Cardiac fibroblast (primary cell): Measurements from ENCODE around the gene CLDN9.

Experiments used
- DNase-seq, 2 donors: peaks; one replicate each; pipeline versions ENCODE4 v3.0.0 to v3.0.0-alpha.2; 2010; ENCODE audit warnings: low read depth in 2 of 2
- H3K4me3 ChIP-seq, 2 donors: replicated peaks in 1 of 2; 1 replicate in 1 of 2; 2 replicates in 1 of 2; pipeline ENCODE4 v1.5.1; 2011; ENCODE audit warnings: low read depth in 2 of 2, low read length in 2 of 2, mild to moderate bottlenecking in 2 of 2, moderate library complexity in 1 of 2
- TF ChIP-seq, protein P1 (sequence below): IDR thresholded peaks from one replicate; pipeline ENCODE4 v1.5.1; 2011; ENCODE audit warnings: low read depth, mild to moderate bottlenecking, low read length, inconsistent platforms

Gene CLDN9

GRCh38 chr16:3022684-3023414 lies 10.1 kb downstream of the CLDN9 start:
- peak; percentile 75 to 85 for DNase-seq
- H3K4me3 ChIP-seq = peak overlapping the region; percentile 69 to 77
- TF ChIP-seq, protein P1, sequence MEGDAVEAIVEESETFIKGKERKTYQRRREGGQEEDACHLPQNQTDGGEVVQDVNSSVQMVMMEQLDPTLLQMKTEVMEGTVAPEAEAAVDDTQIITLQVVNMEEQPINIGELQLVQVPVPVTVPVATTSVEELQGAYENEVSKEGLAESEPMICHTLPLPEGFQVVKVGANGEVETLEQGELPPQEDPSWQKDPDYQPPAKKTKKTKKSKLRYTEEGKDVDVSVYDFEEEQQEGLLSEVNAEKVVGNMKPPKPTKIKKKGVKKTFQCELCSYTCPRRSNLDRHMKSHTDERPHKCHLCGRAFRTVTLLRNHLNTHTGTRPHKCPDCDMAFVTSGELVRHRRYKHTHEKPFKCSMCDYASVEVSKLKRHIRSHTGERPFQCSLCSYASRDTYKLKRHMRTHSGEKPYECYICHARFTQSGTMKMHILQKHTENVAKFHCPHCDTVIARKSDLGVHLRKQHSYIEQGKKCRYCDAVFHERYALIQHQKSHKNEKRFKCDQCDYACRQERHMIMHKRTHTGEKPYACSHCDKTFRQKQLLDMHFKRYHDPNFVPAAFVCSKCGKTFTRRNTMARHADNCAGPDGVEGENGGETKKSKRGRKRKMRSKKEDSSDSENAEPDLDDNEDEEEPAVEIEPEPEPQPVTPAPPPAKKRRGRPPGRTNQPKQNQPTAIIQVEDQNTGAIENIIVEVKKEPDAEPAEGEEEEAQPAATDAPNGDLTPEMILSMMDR = no peak

DNA sequence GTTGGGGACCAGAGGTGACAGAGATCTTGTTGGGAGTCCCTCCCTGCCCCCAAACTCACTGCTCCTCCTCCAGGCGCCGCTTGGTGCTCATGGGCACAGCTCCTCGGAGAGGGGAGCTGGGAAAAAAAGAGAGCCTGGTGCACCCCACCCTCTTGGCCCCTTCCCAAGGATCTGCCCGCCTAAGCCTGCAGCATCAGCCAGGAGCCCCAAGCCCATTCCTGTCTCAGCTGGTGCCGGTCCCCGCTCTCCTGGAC lies 10.6 kb downstream of the CLDN9 start:
- peak; percentile 73 to 82 for DNase-seq
- TF ChIP-seq, protein P1 = no peak
- peak overlapping the region; percentile 69 to 77 for H3K4me3 ChIP-seq

- peak; percentile 98 to 99 for DNase-seq
- TF ChIP-seq, protein P1 = no peak
Measured at GRCh38 chr16:3023669-3024478, 11.2 kb downstream of the CLDN9 start, which contains the start of the genes HCFC1R1 and THOC6. Gene HCFC1R1, minus strand, starts transcription at chr16:3023942. Its CDS starts 1 bp downstream, at chr16:3023941. Gene THOC6, plus strand, starts transcription at chr16:3024035. Its CDS starts 292 bp downstream, at chr16:3024327.

DNA sequence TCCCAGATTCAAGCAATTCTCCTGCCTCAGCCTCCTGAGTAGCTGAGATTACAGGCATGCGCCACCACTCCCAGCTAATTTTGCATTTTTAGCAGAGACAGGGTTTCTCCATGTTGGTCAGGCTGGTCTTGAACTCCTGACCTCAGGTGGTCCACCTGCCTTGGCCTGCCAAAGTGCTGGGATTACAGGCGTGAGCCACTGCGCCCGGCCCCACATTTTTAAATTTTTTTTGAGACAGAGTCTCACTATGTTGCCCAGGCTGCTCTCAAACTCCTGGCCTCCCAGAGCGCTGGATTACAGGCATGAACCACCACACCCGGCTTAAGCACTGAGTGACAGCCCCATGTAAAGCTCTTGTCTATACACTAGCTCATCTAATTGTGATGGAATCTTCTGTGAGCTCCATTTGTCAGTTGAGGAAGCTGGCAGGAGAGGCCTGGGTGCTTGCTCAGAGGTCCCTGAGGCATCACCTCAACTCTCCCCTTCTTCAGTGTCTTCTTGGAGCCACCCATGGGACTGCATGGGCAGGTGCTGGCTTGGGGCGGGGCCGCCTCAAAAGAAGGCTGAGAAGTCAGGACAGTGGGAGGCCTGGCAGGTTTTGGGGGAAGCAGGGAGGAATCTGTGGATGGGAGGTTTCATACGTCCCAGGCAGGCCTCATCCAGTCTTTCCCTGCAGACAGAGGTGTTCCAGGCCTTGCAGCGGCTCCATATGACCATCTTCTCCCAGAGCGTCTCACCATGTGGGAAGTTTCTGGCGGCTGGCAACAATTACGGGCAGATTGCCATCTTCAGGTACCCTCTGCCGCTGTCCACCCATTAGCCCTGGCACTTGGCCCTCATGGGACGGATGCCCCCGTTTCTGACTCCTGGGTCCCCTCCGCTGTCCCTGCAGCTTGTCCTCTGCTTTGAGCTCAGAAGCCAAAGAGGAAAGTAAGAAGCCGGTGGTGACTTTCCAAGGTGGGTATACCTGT lies 12.6 kb downstream of the CLDN9 start:
- TF ChIP-seq, protein P1 = no peak
- H3K4me3 ChIP-seq = no peak overlapping the region
- DNase-seq = no peak

More at GRCh38 chr16:3023669-3024478, 11.2 kb downstream of the CLDN9 start, which contains the start of the genes HCFC1R1 and THOC6:
- peak within 1 kb of the TSS; percentile 69 to 77 for H3K4me3 ChIP-seq

DNA sequence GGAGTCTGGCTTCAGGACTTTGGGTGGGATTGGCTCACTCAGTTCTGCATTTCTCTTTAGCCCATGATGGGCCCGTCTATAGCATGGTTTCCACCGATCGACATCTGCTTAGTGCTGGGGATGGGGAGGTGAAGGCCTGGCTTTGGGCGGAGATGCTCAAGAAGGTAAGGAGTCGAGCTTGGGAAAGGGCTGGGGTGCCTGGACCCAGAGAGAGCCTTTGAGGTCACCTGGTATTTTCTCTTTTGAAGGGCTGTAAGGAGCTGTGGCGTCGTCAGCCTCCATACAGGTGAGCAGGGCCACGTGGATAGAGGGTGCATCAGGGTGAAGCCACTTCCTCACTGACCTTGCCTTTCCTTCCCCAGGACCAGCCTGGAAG lies 13.3 kb downstream of the CLDN9 start:
- TF ChIP-seq, protein P1 = no peak
- no peak for DNase-seq
- no peak overlapping the region for H3K4me3 ChIP-seq
